GM21737 (cell line): ENCODE data around the gene RPL18.

Experiments used
- ATAC-seq: cut with Tn5 transposase; IDR thresholded peaks from one replicate; pipeline ENCODE4 v1.9.1; 2021; ENCODE audit warnings: mild to moderate bottlenecking, moderate library complexity; ENCODE audit not compliant: unreplicated experiment

Gene RPL18

GRCh38 chr19:48614436-48615230 lies 4.3 kb downstream of the RPL18 start, which contains the start of gene FAM83E:
FAM83E (minus strand) TSS chr19:48615076; CDS start chr19:48613372, 1,704 bp downstream.
- no peak for ATAC-seq

GRCh38 chr19:48613852-48614435 lies 5.0 kb downstream of the RPL18 start:
- ATAC-seq: no peak

DNA sequence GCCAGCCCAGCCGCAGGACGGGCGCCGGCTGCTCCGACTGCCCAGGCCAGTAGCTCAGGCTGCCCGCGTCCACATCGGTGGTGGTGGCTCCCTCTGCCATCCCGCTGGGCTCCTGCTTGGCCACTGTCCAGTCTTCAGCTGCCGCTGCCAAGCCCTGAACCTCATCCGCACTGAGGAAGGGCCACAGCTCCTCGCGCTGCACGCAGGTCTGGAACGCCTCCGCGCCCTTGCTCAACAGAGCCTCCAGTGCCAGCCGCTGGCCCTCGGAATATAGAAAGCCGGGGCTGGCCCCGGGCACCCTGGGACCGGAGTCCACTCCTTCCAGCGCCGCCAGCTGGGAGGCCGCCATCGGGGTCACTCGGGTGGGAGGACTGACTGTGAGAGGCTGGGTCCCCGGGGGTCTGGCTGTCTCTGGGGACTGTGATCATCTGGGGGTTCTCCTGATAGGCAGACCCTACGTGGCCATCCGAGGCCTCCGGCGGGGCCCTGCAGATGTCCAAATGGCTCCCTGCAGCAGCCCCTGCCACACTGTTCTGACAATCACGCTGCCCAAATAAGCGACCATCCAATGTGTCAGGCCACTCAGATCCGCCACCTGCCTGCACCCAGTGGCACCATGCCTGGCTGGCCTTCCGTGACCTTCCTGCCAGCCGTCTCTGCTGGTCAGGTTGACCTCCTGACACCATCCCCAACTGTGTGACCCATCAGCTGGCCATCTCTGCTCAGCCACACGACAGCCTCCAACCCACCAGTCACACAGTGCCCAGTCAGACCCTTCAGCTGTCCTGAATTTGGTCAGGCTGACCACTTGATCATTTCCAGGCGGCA lies 5.7 kb downstream of the RPL18 start:
- no peak for ATAC-seq

- no peak for ATAC-seq
These were observed 7.1 kb downstream of the RPL18 start for GRCh38 chr19:48611872-48612271.

DNA sequence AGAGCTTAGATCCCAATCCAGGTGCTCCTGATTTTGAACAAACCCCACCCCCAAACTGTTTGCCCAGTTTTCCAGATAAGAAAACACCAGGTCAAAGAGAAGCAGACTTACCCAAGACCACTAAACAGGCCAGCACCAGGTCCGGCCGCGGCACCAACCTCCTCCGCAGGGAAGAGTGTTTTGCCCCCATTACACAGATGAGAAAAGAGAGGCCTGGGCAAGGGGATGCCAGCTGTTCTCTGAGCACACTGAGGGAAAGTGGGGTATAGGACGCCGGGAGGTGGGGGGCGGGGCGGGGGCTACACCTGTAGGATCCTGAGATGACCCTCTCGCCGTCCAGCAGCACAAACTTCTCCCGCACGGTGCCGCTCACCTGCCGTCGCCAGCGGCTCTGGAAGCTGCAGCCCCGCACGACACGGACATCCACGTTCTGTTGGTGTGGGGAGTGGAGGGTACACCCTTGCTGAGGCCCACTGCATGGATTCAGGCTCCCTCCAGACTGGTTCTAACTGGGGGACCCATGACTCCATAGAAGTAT lies 9.3 kb downstream of the RPL18 start:
- ATAC-seq: no peak

DNA sequence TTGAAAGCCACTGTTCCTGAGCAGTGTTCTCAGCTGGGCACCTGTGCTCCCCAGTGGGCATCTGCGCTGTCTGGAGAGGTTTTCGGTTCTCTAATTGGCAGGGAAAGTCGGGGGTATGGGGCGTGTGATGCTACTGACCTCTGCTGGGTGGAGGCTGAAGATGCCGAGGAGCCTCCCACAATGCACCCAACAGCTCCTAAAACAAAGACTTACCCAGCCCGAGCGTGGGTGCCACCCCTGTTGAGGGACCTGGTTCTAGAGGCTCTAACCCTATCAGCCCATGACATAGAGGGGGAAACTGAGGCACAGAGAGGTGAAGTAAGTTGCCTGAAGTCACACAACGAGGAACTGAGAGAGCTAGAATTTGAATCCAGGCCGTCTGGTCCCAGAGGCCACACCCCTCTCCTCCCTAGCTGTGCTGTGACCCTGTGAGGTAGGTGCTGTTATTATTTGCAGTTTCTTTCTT lies 10.1 kb downstream of the RPL18 start:
- no peak for ATAC-seq

DNA sequence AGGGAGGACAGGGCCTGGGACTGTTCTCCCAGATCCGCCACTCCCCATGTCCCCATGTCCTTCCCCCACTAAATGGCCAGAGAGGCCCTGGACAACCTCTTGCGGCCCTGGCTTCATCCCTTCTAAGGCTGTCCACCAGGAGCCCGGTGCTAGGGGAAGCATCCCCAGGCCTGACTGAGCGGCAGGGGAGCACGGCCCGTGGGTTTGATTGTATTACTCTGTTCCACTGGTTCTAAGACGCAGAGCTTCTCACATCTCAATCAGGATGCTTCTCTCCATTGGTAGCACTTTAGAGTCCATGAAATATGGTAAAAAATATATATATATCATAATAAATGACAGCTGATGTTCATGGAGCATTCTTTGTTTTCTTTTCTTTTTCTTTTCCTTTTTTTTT lies 11.6 kb downstream of the RPL18 start:
- ATAC-seq: no peak

- no peak for ATAC-seq
These were observed 12.3 kb downstream of the RPL18 start, which contains the start of gene SPACA4 for GRCh38 chr19:48606463-48607358. SPACA4 (plus strand) TSS chr19:48606742; CDS start chr19:48606979, 237 bp downstream.

DNA sequence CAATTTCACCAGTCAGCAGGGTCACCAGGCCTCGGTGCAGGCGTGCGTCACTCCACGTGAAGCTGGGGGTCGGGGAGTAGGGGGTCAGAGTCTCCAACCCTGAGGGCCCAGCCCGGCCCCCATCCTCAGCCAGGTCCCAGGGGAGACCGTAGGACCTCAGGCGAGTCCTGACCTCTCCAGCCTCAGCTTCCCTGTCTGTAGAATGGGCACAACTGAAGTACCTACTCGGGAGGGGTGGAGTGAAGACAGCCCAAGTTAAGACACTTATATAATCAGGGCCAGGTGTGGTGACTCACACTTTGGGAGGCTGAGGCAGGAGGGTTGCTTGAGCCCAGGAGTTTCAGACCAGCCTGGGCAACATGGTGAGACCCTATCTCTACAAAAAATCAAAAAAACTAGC lies 15.1 kb downstream of the RPL18 start:
- no peak for ATAC-seq

DNA sequence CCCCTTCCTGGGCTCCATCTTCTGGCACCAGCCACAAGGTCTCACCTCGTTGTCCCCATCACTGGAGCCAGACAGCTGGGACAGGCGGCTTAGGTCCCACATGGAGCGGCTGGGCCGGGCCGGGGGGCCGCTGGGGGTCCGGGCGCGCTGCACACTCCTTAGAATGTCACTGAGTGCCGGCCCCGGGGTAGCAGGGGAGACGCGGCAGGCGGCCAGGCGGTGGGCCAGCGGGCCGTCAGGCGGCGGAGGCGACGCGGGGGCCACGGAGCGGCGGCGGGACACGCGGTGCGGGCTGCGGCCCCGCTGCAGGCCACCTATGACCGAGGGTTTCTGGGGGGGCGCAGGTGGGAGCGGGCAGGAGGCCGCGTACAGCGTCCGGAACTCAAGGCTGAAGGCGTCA lies 15.5 kb downstream of the RPL18 start:
- no peak for ATAC-seq

DNA sequence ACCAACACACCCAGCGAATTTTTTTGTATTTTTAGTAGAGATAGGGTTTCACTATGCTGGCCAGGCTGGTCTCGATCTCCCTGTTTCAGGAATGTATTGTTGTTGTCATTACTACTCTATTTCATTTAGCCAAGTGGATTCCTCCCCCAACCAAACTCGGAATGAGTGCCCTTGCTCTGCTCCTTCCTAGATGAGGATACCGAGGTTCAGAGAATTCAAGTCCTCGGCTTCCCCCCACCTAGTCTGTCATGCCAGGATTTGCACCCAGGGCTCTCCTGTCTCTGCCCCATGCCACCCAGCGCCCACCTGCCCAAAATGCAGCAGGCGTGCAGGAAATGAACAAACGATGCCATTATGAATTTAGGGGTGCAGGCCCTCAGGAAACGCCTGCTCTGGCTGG lies 16.0 kb downstream of the RPL18 start:
- no peak for ATAC-seq

GRCh38 chr19:48600679-48601417 lies 18.1 kb downstream of the RPL18 start:
- no peak for ATAC-seq

DNA sequence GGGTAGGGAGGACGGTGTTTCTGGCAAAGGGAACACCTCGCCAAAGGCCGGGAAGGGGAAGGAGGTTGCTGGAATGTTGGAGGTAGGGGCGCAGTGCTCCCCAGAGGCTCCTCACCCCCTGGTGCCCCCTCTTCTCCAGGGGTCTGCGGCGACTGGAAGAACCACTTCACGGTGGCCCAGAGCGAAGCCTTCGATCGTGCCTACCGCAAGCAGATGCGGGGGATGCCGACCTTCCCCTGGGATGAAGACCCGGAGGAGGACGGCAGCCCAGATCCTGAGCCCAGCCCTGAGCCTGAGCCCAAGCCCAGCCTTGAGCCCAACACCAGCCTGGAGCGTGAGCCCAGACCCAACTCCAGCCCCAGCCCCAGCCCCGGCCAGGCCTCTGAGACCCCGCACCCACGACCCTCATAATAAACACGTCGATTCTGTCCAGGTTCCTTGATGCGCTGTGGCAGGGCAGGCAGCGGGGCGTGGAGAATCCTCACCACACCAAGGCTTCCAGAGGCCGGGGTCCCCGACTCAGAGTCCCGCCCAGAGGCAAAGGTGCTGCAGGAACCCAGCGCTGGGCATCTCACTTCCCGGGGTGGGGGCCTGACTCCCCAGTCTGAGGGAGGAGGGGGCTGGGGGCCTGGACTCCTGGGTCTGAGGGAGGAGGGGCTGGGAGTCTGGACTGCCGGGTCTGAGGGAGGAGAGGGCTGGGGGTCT lies 19.8 kb downstream of the RPL18 start:
- no peak for ATAC-seq

DNA sequence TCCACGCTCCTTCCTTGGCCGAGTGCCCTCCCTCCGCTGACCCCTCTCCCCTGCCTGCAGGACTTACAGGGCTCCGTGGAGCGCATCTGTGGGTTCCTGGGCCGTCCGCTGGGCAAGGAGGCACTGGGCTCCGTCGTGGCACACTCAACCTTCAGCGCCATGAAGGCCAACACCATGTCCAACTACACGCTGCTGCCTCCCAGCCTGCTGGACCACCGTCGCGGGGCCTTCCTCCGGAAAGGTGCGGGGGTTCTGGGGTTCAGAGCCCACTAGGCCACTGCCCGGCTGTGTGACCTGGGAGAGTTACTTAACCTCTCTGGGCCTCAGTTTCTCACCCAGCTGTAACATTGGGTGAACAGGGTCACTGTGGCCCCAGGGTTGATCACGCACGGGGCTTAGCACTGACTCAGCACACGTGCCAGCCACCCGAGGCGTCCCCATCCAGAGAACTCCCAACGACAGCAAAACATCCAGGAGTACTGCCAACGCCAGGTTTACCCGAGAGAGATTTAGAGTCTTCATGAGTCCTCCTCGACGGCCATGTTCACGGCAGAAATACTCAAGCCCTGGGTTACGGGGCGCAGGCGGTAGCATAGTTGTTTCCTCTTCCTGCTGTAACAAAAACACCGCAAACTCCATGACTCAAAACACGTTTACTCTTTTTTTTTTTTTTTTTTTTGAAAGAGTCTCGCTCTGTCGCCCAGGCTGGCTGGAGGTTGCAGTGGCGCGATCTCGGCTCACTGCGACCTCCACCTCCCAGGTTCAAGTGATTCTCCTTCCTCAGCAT lies 22.1 kb downstream of the RPL18 start:
- no peak for ATAC-seq

DNA sequence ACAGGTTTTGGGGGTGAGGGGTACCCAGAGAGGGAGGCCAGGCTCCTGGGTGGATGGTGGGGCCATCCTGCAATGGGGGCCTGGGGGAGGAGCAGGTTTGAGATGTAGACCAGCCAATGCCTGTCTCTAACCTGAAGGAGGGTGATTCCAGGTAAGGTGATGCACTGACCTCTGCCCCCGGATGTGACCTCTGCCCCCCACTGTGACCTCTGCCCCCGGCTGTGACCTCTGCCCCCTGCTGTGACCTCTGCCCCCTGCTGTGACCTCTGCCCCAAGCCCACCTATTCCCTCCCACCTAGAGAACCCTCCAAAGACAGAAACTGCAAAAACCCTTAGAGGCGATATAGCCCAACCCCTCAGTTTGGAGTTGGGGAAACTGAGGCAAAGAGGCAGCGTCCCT lies 22.7 kb downstream of the RPL18 start:
- no peak for ATAC-seq

GRCh38 chr19:48595833-48596232 lies 23.1 kb downstream of the RPL18 start:
- no peak for ATAC-seq

DNA sequence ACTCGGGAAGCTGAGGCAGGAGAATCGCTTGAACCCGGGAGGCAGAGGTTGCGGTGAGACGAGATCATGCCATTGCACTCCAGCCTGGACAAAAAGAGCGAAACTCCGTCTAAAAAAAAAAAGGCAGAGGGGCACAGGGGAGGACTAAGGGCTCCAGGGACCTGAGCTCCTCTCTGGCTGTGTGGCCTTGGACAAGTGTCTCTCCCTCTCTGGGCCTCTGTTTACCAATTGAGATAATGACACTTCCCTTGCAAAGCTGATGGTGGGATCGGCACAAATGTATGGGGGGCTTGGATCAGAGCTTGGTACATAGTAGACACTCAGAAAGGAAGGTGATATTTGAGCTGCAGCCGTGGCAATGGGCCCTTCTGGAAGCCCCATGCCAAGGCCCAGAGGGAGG lies 23.8 kb downstream of the RPL18 start:
- ATAC-seq: no peak

DNA sequence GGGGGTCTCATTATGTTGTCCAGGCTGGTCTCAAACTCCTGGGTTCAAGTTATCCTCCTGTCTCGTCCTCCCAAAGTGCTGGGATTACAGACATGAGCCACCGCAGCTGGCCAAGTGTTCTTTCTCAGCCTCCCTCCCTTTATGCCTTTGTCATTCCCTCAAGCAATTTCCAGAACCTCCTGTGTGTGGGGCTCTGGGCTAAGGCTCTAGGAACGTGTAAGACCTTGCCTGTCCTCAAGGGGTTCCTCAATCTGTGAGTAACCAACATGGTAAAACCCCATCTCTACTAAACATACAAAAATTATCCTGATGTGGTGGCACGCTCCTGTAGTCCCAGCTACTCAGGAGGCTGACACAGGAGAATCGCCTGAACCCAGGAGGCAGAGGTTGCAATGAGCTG lies 28.0 kb downstream of the RPL18 start:
- no peak for ATAC-seq
